Neural crest cell (in vitro differentiated cells): ENCODE results near the gene CST8. TPM values are rescaled to one million over a fixed set of nuclear protein-coding genes. Genes with fewer than 3 reads are reported as not detected.

ENCODE experiments used
- DNase-seq: peaks from one replicate; pipeline ENCODE4 v3.0.0; 2021; ENCODE audit warnings: low read depth, mixed read lengths, low spot score
- H3K27ac Mint-ChIP-seq: one replicate; pipeline ENCODE4 v1.8.0; 2021; ENCODE audit warnings: mild to moderate bottlenecking, mixed read lengths; ENCODE audit not compliant: unreplicated experiment
- H3K27me3 Mint-ChIP-seq: 2 replicates; pipeline ENCODE4 v1.8.0; 2021; ENCODE audit warnings: low read depth, mild to moderate bottlenecking, mixed read lengths
- H3K36me3 Mint-ChIP-seq: 2 replicates; pipeline ENCODE4 v1.8.0; 2021; ENCODE audit warnings: low read depth, mild to moderate bottlenecking, mixed read lengths
- H3K4me1 Mint-ChIP-seq: 2 replicates; pipeline ENCODE4 v1.8.0; 2021; ENCODE audit warnings: mixed read lengths
- H3K4me3 Mint-ChIP-seq: one replicate; pipeline ENCODE4 v1.8.0; 2021; ENCODE audit warnings: mild to moderate bottlenecking, mixed read lengths
- H3K9me3 Mint-ChIP-seq: 2 replicates; pipeline ENCODE4 v1.8.0; 2021; ENCODE audit warnings: mixed read lengths
- CTCF ChIP-seq: fragments of 200-600 bp; sonication (generic); conservative IDR thresholded peaks from 2 replicates; pipeline ENCODE4 v1.5.0; 2021; ENCODE audit warnings: antibody characterized with exemption, mild to moderate bottlenecking
- total RNA-seq: library from RNA; stranded (reverse); gene quantifications from 2 replicates; pipeline ENCODE4 v1.2.1, GENCODE V29; 2021

Gene CST8
- total RNA-seq, 1 donor from 2014 or later, result not detected

- H3K27ac Mint-ChIP-seq, result no peak overlapping the region
- peaks cover 3% of the 10 kb centered on the region for H3K4me1 Mint-ChIP-seq
- no peak overlapping the region for H3K4me3 Mint-ChIP-seq
- DNase-seq, result no peak
- H3K27me3 Mint-ChIP-seq, result peaks cover 3% of the 10 kb centered on the region
- TF ChIP-seq CTCF, result no peak
- no peaks in the 10 kb centered on the region for H3K36me3 Mint-ChIP-seq
- H3K9me3 Mint-ChIP-seq, result no peaks in the 10 kb centered on the region
Observed at GRCh38 chr20:23453549-23454543, 37.1 kb upstream of the CST8 start.

GRCh38 chr20:23454816-23455215 lies 36.1 kb upstream of the CST8 start:
- Mint-ChIP-seq H3K27me3 (peaks cover 3% of the 10 kb centered on the region), H3K4me3 (no peak overlapping the region), H3K27ac (no peak overlapping the region), H3K36me3 (no peaks in the 10 kb centered on the region), H3K4me1 (peaks cover 3% of the 10 kb centered on the region), H3K9me3 (no peaks in the 10 kb centered on the region)
- TF ChIP-seq CTCF, result no peak
- no peak for DNase-seq

GRCh38 chr20:23455639-23456038 lies 35.3 kb upstream of the CST8 start:
- DNase-seq, result no peak
- Mint-ChIP-seq H3K9me3 (no peaks in the 10 kb centered on the region), H3K4me3 (no peak overlapping the region), H3K36me3 (no peaks in the 10 kb centered on the region), H3K27me3 (peaks cover 3% of the 10 kb centered on the region), H3K27ac (no peak overlapping the region), H3K4me1 (peaks cover 3% of the 10 kb centered on the region)
- no peak for TF ChIP-seq CTCF

GRCh38 chr20:23456409-23456808 lies 34.5 kb upstream of the CST8 start:
- no peaks in the 10 kb centered on the region for H3K36me3 Mint-ChIP-seq
- no peaks in the 10 kb centered on the region for H3K9me3 Mint-ChIP-seq
- H3K4me1 Mint-ChIP-seq, result no peaks in the 10 kb centered on the region
- H3K4me3 Mint-ChIP-seq, result no peak overlapping the region
- H3K27me3 Mint-ChIP-seq, result no peaks in the 10 kb centered on the region
- no peak for DNase-seq
- TF ChIP-seq CTCF, result no peak
- H3K27ac Mint-ChIP-seq, result no peak overlapping the region

GRCh38 chr20:23456873-23457272 lies 34.0 kb upstream of the CST8 start:
- Mint-ChIP-seq H3K27ac (no peak overlapping the region), H3K27me3 (peaks cover 2% of the 10 kb centered on the region), H3K4me1 (no peaks in the 10 kb centered on the region), H3K4me3 (no peak overlapping the region), H3K36me3 (no peaks in the 10 kb centered on the region), H3K9me3 (no peaks in the 10 kb centered on the region)
- DNase-seq, result no peak
- TF ChIP-seq CTCF, result no peak
